MM.1S (cell line): ENCODE data around the gene TSHZ2.

Experiments used
- DNase-seq: peaks from one replicate; pipeline ENCODE4 v3.0.0-alpha.2; 2015
- H2AFZ ChIP-seq: fragments of 300-600 bp; sonication (generic); 2 replicates; pipeline ENCODE4 v1.6.0; 2016; ENCODE audit warnings: antibody characterized with exemption, low read length
- H3F3A ChIP-seq: fragments of 300-600 bp; sonication (generic); 2 replicates; pipeline ENCODE4 v1.6.1; 2016; ENCODE audit warnings: mild to moderate bottlenecking, antibody characterized with exemption, low read length, moderate library complexity, mixed read lengths; ENCODE audit not compliant: insufficient read depth
- H3K27ac ChIP-seq: fragments of 300-600 bp; sonication (generic); 2 replicates; pipeline ENCODE4 v1.5.1; 2016; ENCODE audit warnings: mild to moderate bottlenecking, low read length
- H3K27me3 ChIP-seq: fragments of 300-600 bp; sonication (generic); replicated peaks from 2 replicates; pipeline ENCODE4 v1.6.0; 2016; ENCODE audit warnings: low read length; ENCODE audit not compliant: insufficient read depth
- H3K36me3 ChIP-seq: fragments of 300-600 bp; sonication (generic); replicated peaks from 2 replicates; pipeline ENCODE4 v1.6.1; 2016; ENCODE audit warnings: mild to moderate bottlenecking, low read length, mixed read lengths; ENCODE audit not compliant: insufficient read depth
- H3K4me1 ChIP-seq: fragments of 300-600 bp; sonication (generic); 2 replicates; pipeline ENCODE4 v1.6.1; 2016; ENCODE audit warnings: low read length, mixed read lengths
- H3K4me2 ChIP-seq: fragments of 300-600 bp; sonication (generic); 2 replicates; pipeline ENCODE4 v1.6.0; 2016; ENCODE audit warnings: low read depth, low read length
- H3K4me3 ChIP-seq: fragments of 300-600 bp; sonication (generic); 2 replicates; pipeline ENCODE4 v1.5.1; 2016; ENCODE audit warnings: low read length, mixed read lengths
- H3K79me2 ChIP-seq: fragments of 300-600 bp; sonication (generic); 2 replicates; pipeline ENCODE4 v1.6.1; 2016; ENCODE audit warnings: mixed run types, low read length, mixed read lengths
- H3K9ac ChIP-seq: fragments of 300-600 bp; sonication (generic); 2 replicates; pipeline ENCODE4 v1.6.1; 2016; ENCODE audit warnings: low read length, mixed read lengths
- H3K9me2 ChIP-seq: fragments of 300-600 bp; sonication (generic); replicated peaks from 2 replicates; pipeline ENCODE4 v1.6.1; 2016; ENCODE audit warnings: mild to moderate bottlenecking, low read length, mixed read lengths; ENCODE audit not compliant: insufficient read depth
- H3K9me3 ChIP-seq: fragments of 300-600 bp; sonication (generic); replicated peaks from 2 replicates; pipeline ENCODE4 v1.6.1; 2016; ENCODE audit warnings: mild to moderate bottlenecking, low read length, mixed read lengths; ENCODE audit not compliant: insufficient read depth
- H4K20me1 ChIP-seq: fragments of 300-600 bp; sonication (generic); 2 replicates; pipeline ENCODE4 v1.6.1; 2016; ENCODE audit warnings: mild to moderate bottlenecking, low read length, moderate library complexity, mixed read lengths; ENCODE audit not compliant: insufficient read depth
- CTCF ChIP-seq: fragments of 300-600 bp; sonication (generic); IDR thresholded peaks from 2 replicates; pipeline ENCODE4 v1.5.1; 2016; ENCODE audit warnings: antibody characterized with exemption, low read length, mixed read lengths
- EZH2 ChIP-seq: fragments of 300-600 bp; sonication (generic); optimal IDR thresholded peaks from 2 replicates; pipeline ENCODE3; 2017; ENCODE audit warnings: low read depth, mild to moderate bottlenecking, antibody characterized with exemption, low read length, mixed read lengths
- EZH2phosphoT487 ChIP-seq: fragments of 300-600 bp; sonication (generic); IDR thresholded peaks from 2 replicates; pipeline ENCODE4 v1.6.1; 2018; ENCODE audit warnings: antibody characterized with exemption, low read length

The TSHZ2 gene

GRCh38 chr20:53494753-53495152, 522.6 kb downstream of the TSHZ2 start:
- no peak for DNase-seq
- H3K9me2 ChIP-seq: no peaks in the 10 kb centered on the region
- H3K9ac ChIP-seq: no peak overlapping the region
- no peaks in the 10 kb centered on the region for H3K9me3 ChIP-seq
- H3K4me2 ChIP-seq: no peak overlapping the region
- no peaks in the 10 kb centered on the region for H3K79me2 ChIP-seq
- H3K36me3 ChIP-seq: no peaks in the 10 kb centered on the region
- H3K4me1 ChIP-seq: no peaks in the 10 kb centered on the region
- no peaks in the 10 kb centered on the region for H3F3A ChIP-seq
- H3K4me3 ChIP-seq: no peak overlapping the region
- no peaks in the 10 kb centered on the region for H3K27me3 ChIP-seq
- H3K27ac ChIP-seq: no peak overlapping the region
- H2AFZ ChIP-seq: no peak overlapping the region
- TF ChIP-seq CTCF: no peak
- no peak for TF ChIP-seq EZH2
- TF ChIP-seq EZH2phosphoT487: no peak
- no peaks in the 10 kb centered on the region for H4K20me1 ChIP-seq

DNA sequence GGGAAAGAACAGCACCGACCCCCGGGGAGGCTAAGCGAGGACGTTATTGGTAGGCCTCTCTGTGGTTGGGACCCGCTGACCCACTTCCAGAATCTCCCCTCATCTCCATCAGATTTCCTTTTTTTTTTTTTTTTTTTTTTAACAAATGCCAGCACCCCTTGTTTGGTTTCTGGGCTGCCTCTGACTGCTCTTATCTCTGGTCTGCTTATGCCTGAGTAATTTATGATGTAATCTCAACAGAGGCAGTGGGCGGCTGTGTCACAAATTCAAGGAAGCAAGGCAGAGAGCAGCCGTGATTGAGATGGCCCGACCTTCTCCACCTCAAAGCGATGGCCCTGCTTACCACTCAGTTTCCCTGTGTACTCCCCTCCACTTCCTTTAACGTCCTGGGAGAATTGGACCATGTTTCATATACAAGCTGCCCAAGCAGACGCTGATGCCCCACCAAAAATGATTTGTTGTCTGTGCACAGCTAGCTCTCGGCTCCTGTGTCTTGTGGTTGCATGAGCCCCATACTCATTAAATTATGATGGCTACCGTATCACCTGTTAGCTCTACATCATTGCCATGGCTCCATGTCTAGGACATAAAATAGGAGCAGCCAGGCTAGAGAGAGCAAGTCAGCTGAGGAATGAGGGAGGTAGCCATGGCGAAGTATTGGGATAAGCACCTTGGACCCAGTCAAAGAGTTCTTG, 523.4 kb downstream of the TSHZ2 start:
- no peaks in the 10 kb centered on the region for H3F3A ChIP-seq
- H3K9me3 ChIP-seq: no peaks in the 10 kb centered on the region
- H3K79me2 ChIP-seq: no peaks in the 10 kb centered on the region
- no peaks in the 10 kb centered on the region for H3K9me2 ChIP-seq
- no peak overlapping the region for H3K27ac ChIP-seq
- H3K4me2 ChIP-seq: no peak overlapping the region
- TF ChIP-seq EZH2phosphoT487: no peak
- no peak for TF ChIP-seq CTCF
- TF ChIP-seq EZH2: no peak
- H2AFZ ChIP-seq: no peak overlapping the region
- no peak overlapping the region for H3K4me3 ChIP-seq
- no peaks in the 10 kb centered on the region for H3K4me1 ChIP-seq
- no peaks in the 10 kb centered on the region for H3K27me3 ChIP-seq
- DNase-seq: no peak
- no peaks in the 10 kb centered on the region for H3K36me3 ChIP-seq
- H3K9ac ChIP-seq: no peak overlapping the region
- H4K20me1 ChIP-seq: no peaks in the 10 kb centered on the region

GRCh38 chr20:53497246-53497645, 525.1 kb downstream of the TSHZ2 start:
- Histone ChIP-seq H3F3A (no peaks in the 10 kb centered on the region), H4K20me1 (no peaks in the 10 kb centered on the region)
- TF ChIP-seq EZH2 (no peak), CTCF (no peak), EZH2phosphoT487 (no peak)

More at GRCh38 chr20:53497246-53497645, 525.1 kb downstream of the TSHZ2 start:
- H3K36me3 ChIP-seq: no peaks in the 10 kb centered on the region
- H3K9me3 ChIP-seq: no peaks in the 10 kb centered on the region
- no peaks in the 10 kb centered on the region for H3K4me1 ChIP-seq
- H3K9ac ChIP-seq: no peak overlapping the region
- no peaks in the 10 kb centered on the region for H3K27me3 ChIP-seq
- no peak overlapping the region for H3K4me3 ChIP-seq
- no peak overlapping the region for H3K27ac ChIP-seq
- DNase-seq: no peak
- no peaks in the 10 kb centered on the region for H3K79me2 ChIP-seq
- no peak overlapping the region for H3K4me2 ChIP-seq
- no peak overlapping the region for H2AFZ ChIP-seq
- H3K9me2 ChIP-seq: no peaks in the 10 kb centered on the region
